GM19351 (cell line): ENCODE measurements around the gene FAM20C.

Experiments
- ATAC-seq: cut with Tn5 transposase; IDR thresholded peaks from one replicate; pipeline ENCODE4 v1.9.1; 2021; ENCODE audit warnings: mild to moderate bottlenecking, moderate library complexity; ENCODE audit not compliant: unreplicated experiment

The FAM20C gene

DNA sequence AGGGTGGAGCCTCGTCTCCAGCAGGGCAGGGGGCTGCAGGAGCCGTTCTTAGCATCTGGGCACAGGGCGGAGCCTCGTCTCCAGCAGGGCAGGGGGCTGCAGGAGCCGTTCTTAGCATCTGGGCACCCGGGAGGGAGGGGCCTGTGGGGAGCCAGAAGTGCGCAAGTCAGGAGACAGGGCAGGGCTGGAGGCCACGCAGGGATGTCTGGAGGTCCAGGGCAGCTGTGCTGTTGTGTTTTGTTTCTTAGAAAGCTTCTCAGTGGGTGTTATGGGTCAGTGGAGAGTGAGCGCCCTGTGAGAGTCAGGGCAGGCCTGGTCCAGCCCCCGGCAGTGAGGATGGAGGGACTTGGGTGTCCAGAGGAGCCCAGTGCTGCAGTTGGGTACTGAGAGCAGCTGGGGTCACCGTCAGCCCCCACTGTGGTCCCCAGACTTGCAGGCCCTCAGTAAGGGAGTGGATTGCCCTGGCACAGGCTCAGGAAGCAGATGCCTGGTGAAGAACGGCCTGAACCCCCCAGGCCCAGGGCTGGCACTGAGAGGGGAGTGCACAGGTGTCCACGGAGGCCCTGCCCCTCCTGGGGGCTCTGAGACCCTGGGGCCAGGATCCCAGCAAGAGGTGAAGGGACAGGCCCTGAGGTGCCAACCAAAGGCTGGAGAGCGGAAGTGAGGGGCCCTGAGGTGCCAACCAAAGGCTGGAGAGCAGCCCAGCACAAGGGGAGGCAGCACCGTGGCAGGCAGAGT, 29.8 kb downstream of the FAM20C start:
- ATAC-seq, result no peak

DNA sequence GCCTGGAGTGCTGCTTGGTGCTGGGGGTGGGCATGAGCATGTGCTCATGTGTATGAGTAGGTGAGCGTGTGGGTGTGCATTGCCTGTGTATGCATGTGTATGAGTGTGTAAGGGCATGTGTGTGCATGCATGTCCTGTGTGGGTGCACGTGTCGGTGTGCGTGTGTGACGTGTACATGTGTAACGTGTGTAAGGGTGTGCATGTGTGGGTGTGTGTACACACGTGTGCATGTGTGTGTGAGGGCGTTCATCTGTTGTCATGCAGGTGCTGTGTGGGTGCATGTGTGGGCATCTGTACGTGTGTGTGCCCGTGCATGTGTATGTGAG, 30.3 kb downstream of the FAM20C start:
- no peak for ATAC-seq

GRCh38 chr7:223118-223800, 30.9 kb downstream of the FAM20C start:
- ATAC-seq, result no peak

DNA sequence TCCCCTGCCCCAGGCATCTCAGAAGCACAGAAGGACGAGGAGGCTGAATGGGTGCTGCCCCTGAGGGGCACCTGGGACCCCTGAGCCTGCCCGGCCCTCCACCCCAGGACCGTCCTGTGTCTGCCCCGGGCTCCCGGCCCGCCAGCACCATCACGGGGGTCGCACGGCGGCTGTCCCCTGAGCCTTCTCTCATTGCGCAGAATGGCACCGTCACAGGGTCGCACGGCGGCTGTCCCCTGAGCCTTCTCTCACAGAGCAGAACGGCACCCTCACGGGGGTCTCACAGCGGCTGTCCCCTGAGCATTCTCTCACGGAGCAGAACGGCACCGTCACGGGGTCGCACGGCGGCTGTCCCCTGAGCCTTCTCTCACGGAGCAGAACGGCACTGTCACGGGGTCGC, 31.5 kb downstream of the FAM20C start:
- ATAC-seq, result no peak

- no peak for ATAC-seq
Observed at GRCh38 chr7:226281-226895, 34.0 kb downstream of the FAM20C start.

DNA sequence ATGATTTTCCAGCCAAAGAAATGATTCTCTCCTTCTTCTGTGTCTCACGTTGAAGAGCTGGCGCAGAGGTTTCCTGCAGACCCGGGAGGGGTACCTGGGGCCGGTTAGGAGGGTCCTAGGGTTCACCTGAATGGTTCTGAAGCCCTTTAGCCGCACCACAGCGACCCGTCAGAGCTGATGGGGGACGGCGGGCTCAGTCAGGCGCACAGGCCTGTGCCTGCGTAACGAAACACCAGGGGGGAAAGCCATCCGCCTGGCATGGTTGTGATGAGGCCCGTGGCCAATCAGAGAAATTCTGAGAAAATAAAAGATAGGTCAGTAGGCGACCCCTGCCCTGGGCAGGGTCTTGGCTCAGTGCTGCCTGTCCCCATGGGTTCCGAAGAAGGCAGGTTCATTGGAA, 35.6 kb downstream of the FAM20C start:
- no peak for ATAC-seq

- ATAC-seq, result no peak
Observed at GRCh38 chr7:228610-229009, 36.2 kb downstream of the FAM20C start.

- ATAC-seq, result no peak
Observed at GRCh38 chr7:229184-229964, 37.0 kb downstream of the FAM20C start.

GRCh38 chr7:230274-230673, 37.9 kb downstream of the FAM20C start:
- no peak for ATAC-seq

DNA sequence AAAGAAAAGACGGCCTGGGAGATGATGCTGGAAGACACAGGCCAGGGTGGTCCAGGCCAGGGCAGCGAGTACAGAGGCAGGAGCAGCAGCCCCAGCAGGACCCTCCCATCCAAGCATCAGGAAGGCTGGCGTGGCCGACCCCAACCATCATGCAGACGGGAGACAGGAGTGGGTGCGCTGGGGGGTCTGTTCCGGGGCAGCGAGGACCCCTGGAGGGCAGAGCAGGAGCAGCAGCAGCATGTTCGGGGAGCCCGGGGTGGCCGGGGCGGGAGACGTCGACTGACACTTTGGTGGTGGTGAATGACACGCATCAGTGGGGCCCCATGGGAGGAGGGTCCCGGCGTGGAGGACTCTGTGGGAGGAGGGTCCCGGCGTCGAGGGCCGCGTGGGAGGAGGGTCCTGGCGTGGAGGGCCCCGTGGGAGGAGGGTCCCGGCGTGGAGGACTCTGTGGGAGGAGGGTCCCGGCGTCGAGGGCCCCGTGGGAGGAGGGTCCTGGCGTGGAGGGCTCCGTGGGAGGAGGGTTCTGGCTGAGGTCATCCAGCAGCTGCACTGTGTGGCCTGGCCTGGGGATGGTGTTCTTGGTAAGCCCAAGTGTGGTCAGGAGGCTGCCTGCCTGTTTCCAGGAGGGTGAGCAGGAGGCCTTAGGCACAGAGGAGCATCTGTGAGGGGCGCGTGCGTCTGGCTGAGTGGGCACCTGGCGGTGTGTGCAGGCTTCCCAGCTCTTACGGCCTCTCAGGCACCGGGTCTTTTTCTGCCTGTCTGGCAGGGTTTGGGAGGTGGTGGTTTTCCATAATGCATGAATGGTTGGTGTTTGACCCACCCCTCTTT, 38.9 kb downstream of the FAM20C start:
- ATAC-seq, result no peak

GRCh38 chr7:231858-232246, 39.5 kb downstream of the FAM20C start:
- no peak for ATAC-seq

DNA sequence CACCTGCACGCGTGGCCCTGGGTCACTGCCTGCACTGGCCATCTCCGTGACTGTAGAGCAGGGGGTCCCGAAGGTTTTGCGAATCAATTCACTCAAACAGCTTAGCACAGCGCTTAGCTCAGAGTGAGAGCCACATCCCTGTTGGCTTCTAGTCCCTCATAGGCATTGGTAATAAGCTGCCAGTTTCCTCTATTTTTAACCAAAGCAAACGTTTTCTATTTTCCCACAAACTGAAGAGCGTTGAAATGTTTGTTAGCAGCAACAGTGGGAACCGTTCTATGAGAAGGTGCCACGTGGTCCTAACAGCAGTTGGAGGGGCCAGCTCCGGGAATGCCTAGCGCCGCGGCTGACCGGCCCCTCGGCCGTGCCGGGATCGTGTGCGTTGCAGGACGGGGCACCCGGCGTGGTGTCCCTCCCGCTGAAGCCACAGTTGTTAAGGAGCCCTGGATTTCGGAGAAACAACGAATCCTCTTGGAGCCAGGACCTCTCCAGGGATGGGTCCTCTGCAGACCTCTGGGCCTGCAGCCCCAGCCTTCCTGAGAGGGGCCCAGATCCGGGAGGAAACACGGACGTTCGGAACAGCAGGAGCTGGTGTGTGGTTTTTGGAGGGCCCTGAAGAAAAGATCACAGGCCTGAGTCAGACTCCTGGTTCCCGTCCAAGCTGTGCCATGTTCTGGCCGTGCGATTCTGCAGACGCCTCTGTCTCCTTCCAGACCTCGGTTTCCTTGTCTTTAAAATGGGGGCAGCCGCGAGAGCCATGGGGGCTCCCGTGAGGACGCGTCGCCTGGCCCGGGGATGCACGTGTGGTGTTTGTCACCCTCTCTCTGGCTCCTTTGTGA, 40.3 kb downstream of the FAM20C start:
- no peak for ATAC-seq

DNA sequence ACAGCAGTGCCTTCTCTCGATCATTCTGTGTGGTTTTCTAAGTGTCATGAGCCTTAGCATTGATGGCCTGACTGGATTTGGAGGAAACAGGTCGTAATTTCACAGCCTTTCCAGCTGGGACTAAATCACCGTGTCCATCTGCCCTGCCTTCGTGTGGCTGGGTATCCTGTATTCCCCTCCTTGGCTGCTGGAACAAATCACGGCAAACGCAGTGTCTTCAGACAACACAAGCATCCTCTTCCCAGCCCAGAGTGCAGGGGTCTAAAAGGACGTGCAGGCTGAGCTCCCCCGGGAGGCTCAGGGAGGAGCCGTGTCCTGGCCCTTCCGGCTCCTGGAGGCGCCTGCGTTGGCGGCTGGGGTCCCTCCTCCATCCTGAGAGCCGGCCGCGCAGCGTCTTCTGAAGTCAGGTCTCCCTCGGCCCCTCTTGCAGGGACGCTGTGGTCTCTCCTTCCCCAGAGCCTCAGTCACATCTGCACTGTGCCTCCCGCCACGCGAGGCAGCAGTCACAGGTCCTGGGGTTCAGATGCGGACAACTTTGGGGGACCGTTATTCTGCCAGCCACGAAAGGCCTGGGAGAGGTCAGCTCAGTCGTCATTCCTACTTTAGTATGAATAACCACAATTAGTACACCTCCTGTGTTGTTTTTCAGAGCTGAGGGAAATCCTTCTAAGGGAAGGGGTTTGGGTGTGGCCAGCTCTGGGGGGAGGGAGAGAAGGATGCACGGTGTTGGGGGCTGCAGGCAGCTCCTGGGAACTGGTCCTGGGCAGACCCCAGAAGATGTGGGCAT, 41.1 kb downstream of the FAM20C start:
- no peak for ATAC-seq

GRCh38 chr7:234051-234707, 41.8 kb downstream of the FAM20C start:
- ATAC-seq, result no peak

DNA sequence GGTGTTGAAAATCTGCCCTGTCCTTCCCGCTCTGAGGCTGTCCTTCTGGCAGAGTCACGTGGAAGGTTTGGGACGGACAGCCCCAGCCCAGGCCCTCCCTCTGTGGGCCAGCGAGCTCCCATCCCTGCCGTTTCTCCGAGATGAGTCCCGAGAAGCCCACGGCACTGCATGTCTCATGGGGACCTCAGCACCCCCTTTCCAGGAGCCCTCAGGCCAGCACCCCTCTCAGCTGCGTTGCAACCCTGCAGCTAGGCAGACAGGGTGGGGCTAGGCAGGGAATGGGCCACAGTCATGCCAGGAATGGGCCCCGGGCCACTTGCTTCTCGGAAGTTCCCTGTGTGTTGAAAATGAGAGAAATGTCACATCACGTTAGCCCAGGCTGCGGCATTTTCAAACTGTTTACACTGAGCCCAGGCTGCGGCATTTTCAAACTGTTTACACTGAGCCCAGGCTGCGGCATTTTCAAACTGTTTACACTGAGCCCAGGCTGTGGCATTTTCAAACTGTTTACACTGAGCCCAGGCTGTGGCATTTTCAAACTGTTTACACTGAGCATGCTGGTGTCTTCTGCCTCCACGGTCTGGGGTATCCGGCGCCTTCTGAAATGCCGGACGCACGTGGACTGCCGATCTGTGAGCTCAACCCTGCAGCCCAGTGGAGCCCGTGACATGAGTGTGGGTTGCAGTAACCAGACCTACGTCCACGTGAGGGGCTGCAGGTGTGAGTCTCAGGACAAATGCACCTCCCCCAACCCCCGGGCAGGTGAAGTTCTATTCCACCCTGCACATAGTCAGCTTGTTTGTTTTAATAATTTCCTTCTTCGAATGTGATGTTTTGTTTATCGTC, 42.6 kb downstream of the FAM20C start:
- ATAC-seq, result no peak

DNA sequence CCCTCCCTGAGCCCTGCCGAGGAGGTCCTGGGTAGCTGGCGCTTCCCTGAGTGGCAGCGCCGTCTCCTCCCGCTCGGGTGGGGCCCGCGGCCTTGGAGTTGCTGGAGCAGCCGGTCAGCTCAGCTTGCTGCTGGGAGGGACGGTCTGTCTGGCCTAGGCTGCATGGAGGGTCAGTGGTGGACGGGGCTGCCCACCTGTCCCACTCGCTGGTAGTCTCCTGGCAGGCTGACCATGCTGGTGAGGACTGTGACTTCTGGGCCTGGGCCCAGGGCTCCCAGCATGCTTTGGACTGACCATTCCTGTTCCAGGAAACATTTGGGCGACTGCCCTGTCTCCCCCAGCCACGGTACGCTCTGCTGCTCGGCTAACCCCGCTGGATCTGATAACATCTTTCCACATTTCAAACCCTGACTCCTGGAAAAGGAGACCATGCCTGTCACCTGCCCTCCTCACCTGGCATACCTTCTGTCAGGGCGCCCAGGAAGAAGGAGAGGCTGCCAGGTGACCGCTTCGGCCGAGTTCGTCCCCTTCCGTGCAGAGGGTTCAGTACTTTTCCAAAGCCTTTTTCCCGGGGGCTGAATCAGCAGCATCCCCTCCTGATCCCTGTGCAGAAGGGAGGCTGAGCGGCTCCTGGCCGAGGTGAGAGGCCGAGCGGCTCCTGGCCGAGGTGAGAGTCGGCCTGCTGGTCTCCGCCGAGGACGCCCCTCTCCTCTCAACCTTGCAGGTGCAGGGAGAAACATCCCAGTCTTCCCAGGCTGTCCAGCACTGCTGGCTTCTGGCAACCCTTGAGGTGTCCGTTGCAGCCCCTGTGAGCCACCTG, 43.4 kb downstream of the FAM20C start:
- ATAC-seq, result no peak

DNA sequence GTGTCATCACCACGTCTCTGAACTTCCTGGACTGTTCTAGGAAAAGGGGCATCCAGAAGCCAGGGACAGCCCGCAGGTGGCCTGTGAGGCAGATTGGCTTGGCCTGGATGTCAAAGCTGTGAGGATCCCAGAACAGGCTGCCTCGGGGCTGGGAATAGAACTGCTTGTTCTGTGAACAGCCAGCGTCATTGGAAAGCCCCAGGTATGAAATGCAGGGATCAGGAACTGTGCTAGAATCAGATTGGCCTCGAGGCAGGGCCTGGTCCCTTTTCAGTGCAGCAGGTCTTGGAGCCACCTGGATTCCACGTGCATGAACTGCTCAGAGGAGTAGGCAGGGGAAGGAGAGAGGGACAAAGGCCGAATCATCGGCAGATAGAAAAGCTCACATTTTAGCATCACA, 44.6 kb downstream of the FAM20C start:
- no peak for ATAC-seq
